HFFc6 (cell line): ENCODE results near the gene MAD1L1. TPM values are rescaled to one million over a fixed set of nuclear protein-coding genes. Genes with fewer than 3 reads are reported as not detected.

Experiments used
- DNase-seq: peaks from one replicate; pipeline ENCODE4 v3.0.0-alpha.2; 2018
- H3K27ac Mint-ChIP-seq: 2 replicates; pipeline ENCODE4 v1.8.0; 2020; ENCODE audit warnings: mild to moderate bottlenecking, mixed read lengths
- H3K27me3 Mint-ChIP-seq: 2 replicates; pipeline ENCODE4 v1.8.0; 2021; ENCODE audit warnings: mild to moderate bottlenecking, moderate library complexity, mixed read lengths; ENCODE audit not compliant: insufficient read depth
- H3K36me3 Mint-ChIP-seq: 2 replicates; pipeline ENCODE4 v1.8.0; 2021; ENCODE audit warnings: low read depth, mixed read lengths
- H3K4me1 Mint-ChIP-seq: 2 replicates; pipeline ENCODE4 v1.8.0; 2020; ENCODE audit warnings: low read depth, mixed read lengths
- H3K4me3 Mint-ChIP-seq: 2 replicates; pipeline ENCODE4 v1.8.0; 2020; ENCODE audit warnings: mild to moderate bottlenecking, moderate library complexity, mixed read lengths
- H3K9me3 Mint-ChIP-seq: 2 replicates; pipeline ENCODE4 v1.8.0; 2020; ENCODE audit warnings: mild to moderate bottlenecking, mixed read lengths
- total RNA-seq, 6 experiments: library from RNA; stranded (reverse); fragmentation: NEBNext Ultra II Directional; extraction: Animal tissue kit (Norgen Biotek cat#: 25700); gene quantifications; 2 replicates in 1 of 6; 3 replicates in 5 of 6; pipeline ENCODE4 v1.2.3, GENCODE V29; 2021
- TF ChIP-seq, protein P1 (sequence below): fragments of 200-600 bp; sonication (generic); IDR thresholded peaks from 2 replicates; pipeline ENCODE4 v1.5.0; 2021; ENCODE audit warnings: antibody characterized with exemption, mild to moderate bottlenecking

The MAD1L1 gene
- total RNA-seq, 6 experiments from 2014 or later = 34.6 to 44.8 (median 40.2) TPM

- H3K27ac Mint-ChIP-seq = no peak overlapping the region
- H3K4me1 Mint-ChIP-seq = no peaks in the 10 kb centered on the region
- TF ChIP-seq, protein P1, sequence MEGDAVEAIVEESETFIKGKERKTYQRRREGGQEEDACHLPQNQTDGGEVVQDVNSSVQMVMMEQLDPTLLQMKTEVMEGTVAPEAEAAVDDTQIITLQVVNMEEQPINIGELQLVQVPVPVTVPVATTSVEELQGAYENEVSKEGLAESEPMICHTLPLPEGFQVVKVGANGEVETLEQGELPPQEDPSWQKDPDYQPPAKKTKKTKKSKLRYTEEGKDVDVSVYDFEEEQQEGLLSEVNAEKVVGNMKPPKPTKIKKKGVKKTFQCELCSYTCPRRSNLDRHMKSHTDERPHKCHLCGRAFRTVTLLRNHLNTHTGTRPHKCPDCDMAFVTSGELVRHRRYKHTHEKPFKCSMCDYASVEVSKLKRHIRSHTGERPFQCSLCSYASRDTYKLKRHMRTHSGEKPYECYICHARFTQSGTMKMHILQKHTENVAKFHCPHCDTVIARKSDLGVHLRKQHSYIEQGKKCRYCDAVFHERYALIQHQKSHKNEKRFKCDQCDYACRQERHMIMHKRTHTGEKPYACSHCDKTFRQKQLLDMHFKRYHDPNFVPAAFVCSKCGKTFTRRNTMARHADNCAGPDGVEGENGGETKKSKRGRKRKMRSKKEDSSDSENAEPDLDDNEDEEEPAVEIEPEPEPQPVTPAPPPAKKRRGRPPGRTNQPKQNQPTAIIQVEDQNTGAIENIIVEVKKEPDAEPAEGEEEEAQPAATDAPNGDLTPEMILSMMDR = no peak
- peaks cover 2% of the 10 kb centered on the region for H3K27me3 Mint-ChIP-seq
- peaks cover 4% of the 10 kb centered on the region; the same call in 1 of the 2 replicates for H3K9me3 Mint-ChIP-seq
- H3K36me3 Mint-ChIP-seq = peaks cover 13% of the 10 kb centered on the region
- DNase-seq = no peak
- H3K4me3 Mint-ChIP-seq = no peak overlapping the region
These were observed 185.9 kb downstream of the MAD1L1 start for GRCh38 chr7:2046581-2047565.

GRCh38 chr7:2045559-2046405 lies 187.0 kb downstream of the MAD1L1 start:
- Mint-ChIP-seq H3K27ac (no peak overlapping the region), H3K9me3 (peaks cover 4% of the 10 kb centered on the region; the same call in 1 of the 2 replicates), H3K27me3 (peaks cover 2% of the 10 kb centered on the region), H3K4me3 (no peak overlapping the region), H3K36me3 (peaks cover 16% of the 10 kb centered on the region), H3K4me1 (no peaks in the 10 kb centered on the region)
- TF ChIP-seq, protein P1 = no peak
- DNase-seq = no peak

- Mint-ChIP-seq H3K4me3 (no peak overlapping the region), H3K36me3 (peaks cover 16% of the 10 kb centered on the region), H3K4me1 (no peaks in the 10 kb centered on the region), H3K27ac (no peak overlapping the region), H3K27me3 (peaks cover 2% of the 10 kb centered on the region), H3K9me3 (peaks cover 4% of the 10 kb centered on the region; the same call in 1 of the 2 replicates)
- no peak for DNase-seq
- TF ChIP-seq, protein P1 = no peak
These were observed 187.8 kb downstream of the MAD1L1 start for GRCh38 chr7:2044883-2045471.

DNA sequence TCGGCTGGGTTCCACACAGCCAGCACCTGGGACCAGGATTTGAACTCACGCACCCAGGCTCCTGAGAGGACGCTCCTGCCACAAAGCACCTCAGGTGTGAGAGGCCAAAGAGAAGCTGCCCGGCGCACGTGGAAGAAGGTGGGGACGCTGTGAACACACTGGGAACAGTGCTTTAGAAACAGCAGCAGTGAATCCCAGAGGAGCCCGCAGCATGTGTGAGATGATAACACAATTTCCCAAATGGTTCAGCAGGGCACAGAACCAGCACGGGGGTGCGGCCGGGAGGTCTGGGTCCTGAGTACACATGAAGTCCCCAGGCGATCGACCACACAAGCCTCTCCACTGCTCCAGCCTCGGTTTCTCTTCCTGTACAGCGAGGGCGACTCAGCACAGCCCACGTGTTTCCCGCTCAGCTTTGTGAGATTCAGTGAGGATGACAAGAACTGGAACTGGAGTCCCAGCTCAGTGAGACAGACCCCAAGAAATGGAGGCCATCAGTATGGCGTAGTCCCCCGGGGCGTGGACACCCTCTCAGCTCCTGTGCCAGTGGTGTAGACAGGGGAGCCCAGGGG lies 188.3 kb downstream of the MAD1L1 start:
- H3K9me3 Mint-ChIP-seq = peaks cover 4% of the 10 kb centered on the region; the same call in 1 of the 2 replicates
- peaks cover 2% of the 10 kb centered on the region for H3K27me3 Mint-ChIP-seq
- no peak for DNase-seq
- no peak overlapping the region for H3K27ac Mint-ChIP-seq
- TF ChIP-seq, protein P1 = no peak
- no peaks in the 10 kb centered on the region for H3K4me1 Mint-ChIP-seq
- no peak overlapping the region for H3K4me3 Mint-ChIP-seq
- peaks cover 16% of the 10 kb centered on the region for H3K36me3 Mint-ChIP-seq
